ENCODE results near the gene CHCHD6. TPM values are rescaled to one million over a fixed set of nuclear protein-coding genes. Genes with fewer than 3 reads are reported as not detected.

The CHCHD6 gene
- total RNA-seq, 4 donors from 2014 or later, result 6.4 to 14.2 (median 10.3) TPM; not detected in 1

DNA sequence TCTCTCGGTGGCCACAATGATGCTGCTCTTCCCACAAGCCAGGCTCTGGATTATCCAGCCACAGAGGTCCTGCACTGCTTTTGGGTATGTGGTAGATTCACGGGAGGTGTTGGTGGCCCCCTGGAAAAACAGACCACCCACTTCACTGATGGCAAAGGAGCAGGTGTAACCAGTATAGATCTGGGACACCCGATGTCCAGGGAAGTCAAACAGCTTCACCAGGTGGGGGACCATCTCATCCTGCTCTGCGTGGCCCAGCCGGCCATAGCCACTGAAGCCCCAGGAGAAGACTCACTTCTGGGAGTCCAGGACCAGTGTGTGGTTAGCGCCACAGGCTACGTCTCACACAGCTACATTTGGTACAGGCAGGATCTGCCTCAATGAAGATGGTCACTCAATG, 62.6 kb downstream of the CHCHD6 start:
- H3K4me1 ChIP-seq, result no peaks in the 10 kb centered on the region
- no peak for DNase-seq
- intact Hi-C loops (cut with DNase I; ENCODE audit: low total_unique reads), result no loop called here
- no peak overlapping the region for H3K27ac ChIP-seq
- H3K9me3 ChIP-seq, result no peaks in the 10 kb centered on the region
- H3K27me3 ChIP-seq, result no peaks in the 10 kb centered on the region
- TF ChIP-seq, protein P1, sequence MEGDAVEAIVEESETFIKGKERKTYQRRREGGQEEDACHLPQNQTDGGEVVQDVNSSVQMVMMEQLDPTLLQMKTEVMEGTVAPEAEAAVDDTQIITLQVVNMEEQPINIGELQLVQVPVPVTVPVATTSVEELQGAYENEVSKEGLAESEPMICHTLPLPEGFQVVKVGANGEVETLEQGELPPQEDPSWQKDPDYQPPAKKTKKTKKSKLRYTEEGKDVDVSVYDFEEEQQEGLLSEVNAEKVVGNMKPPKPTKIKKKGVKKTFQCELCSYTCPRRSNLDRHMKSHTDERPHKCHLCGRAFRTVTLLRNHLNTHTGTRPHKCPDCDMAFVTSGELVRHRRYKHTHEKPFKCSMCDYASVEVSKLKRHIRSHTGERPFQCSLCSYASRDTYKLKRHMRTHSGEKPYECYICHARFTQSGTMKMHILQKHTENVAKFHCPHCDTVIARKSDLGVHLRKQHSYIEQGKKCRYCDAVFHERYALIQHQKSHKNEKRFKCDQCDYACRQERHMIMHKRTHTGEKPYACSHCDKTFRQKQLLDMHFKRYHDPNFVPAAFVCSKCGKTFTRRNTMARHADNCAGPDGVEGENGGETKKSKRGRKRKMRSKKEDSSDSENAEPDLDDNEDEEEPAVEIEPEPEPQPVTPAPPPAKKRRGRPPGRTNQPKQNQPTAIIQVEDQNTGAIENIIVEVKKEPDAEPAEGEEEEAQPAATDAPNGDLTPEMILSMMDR (IDR thresholded peaks at IDR 0.05), result no peak
- TF ChIP-seq POLR2A (IDR thresholded peaks at IDR 0.05), result no peak
- no peak overlapping the region for H3K4me3 ChIP-seq
- H3K36me3 ChIP-seq, result no peaks in the 10 kb centered on the region

DNA sequence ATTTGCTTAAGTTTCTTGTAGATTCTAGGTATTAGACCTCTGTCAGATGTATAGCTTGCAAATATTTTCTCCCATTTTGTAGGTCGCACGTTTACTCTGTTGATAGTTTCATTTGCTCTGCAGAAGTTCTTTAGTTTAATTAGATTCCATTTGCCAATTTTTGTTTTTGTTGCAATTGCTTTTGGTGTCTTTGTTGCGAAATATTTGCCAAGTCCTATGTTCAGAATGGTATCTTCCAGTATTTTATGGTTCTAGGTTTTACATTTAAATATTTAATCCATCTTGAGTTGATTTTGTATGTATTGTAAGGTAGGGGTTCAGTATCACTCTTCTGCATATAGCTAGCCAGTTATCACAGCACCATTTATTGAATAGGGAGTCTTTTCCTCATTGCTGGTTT, 64.9 kb downstream of the CHCHD6 start:
- Histone ChIP-seq H3K4me3 (no peak overlapping the region), H3K36me3 (no peaks in the 10 kb centered on the region), H3K27ac (no peak overlapping the region), H3K9me3 (no peaks in the 10 kb centered on the region), H3K4me1 (no peaks in the 10 kb centered on the region), H3K27me3 (no peaks in the 10 kb centered on the region)
- intact Hi-C loops (cut with DNase I; ENCODE audit: low total_unique reads), result no loop called here
- TF ChIP-seq, protein P1 (IDR thresholded peaks at IDR 0.05), result no peak
- TF ChIP-seq POLR2A (IDR thresholded peaks at IDR 0.05), result no peak
- no peak for DNase-seq

DNA sequence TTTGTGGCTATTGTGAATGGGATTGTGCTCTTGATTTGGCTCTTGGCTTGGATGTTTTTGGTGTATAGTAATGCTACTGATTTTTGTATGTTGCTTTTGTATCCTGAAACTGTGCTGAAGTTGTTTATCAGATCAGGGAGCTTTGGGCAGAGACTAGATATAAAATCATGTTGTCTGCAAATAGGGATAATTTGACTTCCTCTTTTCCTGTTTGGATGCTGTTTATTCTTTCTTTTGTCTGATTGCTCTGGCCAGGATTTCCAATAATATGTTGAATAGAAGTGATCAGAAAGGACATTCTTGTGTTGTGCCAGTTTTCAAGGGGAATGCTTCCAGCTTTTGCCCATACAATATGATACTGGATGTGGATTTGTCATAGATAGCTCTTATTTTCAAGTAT, 66.1 kb downstream of the CHCHD6 start:
- DNase-seq, result no peak
- Histone ChIP-seq H3K27ac (no peak overlapping the region), H3K4me1 (no peaks in the 10 kb centered on the region), H3K9me3 (no peaks in the 10 kb centered on the region), H3K27me3 (no peaks in the 10 kb centered on the region), H3K4me3 (no peak overlapping the region), H3K36me3 (no peaks in the 10 kb centered on the region)
- intact Hi-C loops (cut with DNase I; ENCODE audit: low total_unique reads), result no loop called here
- no peak for TF ChIP-seq POLR2A (IDR thresholded peaks at IDR 0.05)
- TF ChIP-seq, protein P1 (IDR thresholded peaks at IDR 0.05), result no peak

DNA sequence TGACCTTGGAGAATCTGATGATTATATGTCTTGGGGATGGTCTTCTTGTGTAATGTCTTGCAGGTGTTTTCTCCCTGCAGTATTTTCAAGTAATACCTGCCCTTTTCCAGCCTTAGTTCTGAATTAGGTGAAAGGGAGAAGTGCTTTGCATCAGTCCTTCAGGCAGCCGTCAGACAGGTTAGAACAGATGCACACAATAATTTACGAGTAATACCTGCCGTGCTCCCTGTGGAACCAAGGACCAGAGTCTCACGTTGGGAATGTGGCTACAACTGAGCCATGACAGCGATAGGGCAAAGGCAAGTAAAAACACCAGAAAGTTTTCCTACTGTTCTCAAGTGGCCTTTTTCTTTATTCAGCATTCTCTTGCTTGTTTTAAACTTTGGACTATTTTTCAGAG, 69.1 kb downstream of the CHCHD6 start:
- no peak overlapping the region for H3K4me3 ChIP-seq
- H3K4me1 ChIP-seq, result no peaks in the 10 kb centered on the region
- no peak overlapping the region for H3K27ac ChIP-seq
- no peaks in the 10 kb centered on the region for H3K9me3 ChIP-seq
- no peaks in the 10 kb centered on the region for H3K36me3 ChIP-seq
- intact Hi-C loops (cut with DNase I; ENCODE audit: low total_unique reads), result no loop called here
- TF ChIP-seq POLR2A (IDR thresholded peaks at IDR 0.05), result no peak
- TF ChIP-seq, protein P1 (IDR thresholded peaks at IDR 0.05), result no peak
- DNase-seq, result no peak
- no peaks in the 10 kb centered on the region for H3K27me3 ChIP-seq

DNA sequence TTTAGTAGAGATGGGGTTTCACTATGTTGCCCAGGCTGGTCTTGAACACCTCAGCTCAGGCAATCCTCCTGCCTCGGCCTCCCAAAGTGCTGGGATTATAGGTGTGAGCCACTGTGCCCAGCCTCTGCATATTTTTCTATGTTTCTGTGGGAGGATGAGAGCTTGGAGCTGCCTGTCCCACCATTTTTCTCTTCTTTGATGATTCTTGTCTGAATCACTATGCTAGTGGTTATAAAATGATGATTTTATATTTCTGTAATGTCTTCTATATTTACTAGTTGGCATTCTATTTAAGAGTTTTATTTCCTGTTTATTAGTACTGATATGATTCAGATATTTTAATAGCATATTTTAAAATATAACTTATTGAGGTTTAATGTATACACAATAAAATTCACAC, 69.7 kb downstream of the CHCHD6 start:
- TF ChIP-seq, protein P1 (IDR thresholded peaks at IDR 0.05), result no peak
- no peak for TF ChIP-seq POLR2A (IDR thresholded peaks at IDR 0.05)
- DNase-seq, result no peak
- H3K4me3 ChIP-seq, result no peak overlapping the region
- no peak overlapping the region for H3K27ac ChIP-seq
- no peaks in the 10 kb centered on the region for H3K9me3 ChIP-seq
- H3K4me1 ChIP-seq, result no peaks in the 10 kb centered on the region
- H3K36me3 ChIP-seq, result no peaks in the 10 kb centered on the region
- intact Hi-C loops (cut with DNase I; ENCODE audit: low total_unique reads), result no loop called here
- H3K27me3 ChIP-seq, result no peaks in the 10 kb centered on the region
